ENCODE results near the gene NINL.

DNA sequence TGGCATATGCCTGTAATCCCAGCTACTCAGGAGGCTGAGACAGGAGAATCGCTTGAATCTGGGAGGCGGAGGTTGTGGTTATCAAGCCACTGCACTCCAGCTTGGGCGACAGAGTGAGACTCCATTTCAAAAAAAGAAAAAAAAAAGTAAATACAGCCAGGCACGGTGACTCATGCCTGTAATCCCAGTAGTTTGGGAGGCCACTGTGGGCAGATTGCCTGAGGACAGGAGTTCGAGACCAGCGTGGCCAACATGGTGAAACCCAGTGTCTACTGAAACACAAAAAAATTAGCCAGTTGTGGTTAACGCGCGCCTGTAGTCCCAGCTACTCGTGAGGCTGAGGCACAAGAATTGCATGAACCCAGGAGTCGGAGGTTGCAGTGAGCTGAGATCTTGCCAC, 1.5 kb upstream of the NINL start:
- TF ChIP-seq CREB1 (IDR thresholded peaks at IDR 0.05) (no peak), TBP (IDR thresholded peaks at IDR 0.05; ENCODE audit: low read depth, low read length) (no peak), CTCF (IDR thresholded peaks at IDR 0.05; ENCODE audit: control extremely low read depth in 1 of 3, insufficient read depth in 1 of 3, low read depth in 1 of 3, low read length in 3 of 3) (no peak), JUND (IDR thresholded peaks at IDR 0.05; ENCODE audit: low read length) (no peak), RFX5 (IDR thresholded peaks at IDR 0.05; ENCODE audit: borderline replicate concordance, low read depth, low read length) (no peak), KDM5A (IDR thresholded peaks at IDR 0.05; ENCODE audit: low read length) (no peak), RAD21 (IDR thresholded peaks at IDR 0.05 in 1 of 2, conservative IDR thresholded peaks at IDR 0.05 in 1 of 2; ENCODE audit: low read depth in 2 of 2, low read length in 2 of 2) (no peak), FOSL1 (IDR thresholded peaks at IDR 0.05; ENCODE audit: insufficient read depth, low read depth, low read length) (no peak), EGR1 (IDR thresholded peaks at IDR 0.05; ENCODE audit: borderline replicate concordance, low read depth, low read length) (no peak), EZH2 (IDR thresholded peaks at IDR 0.05; ENCODE audit: low read depth, low read length, severe bottlenecking) (no peak)
